DMS 273 (cell line): Measurements from ENCODE around the gene A2ML1.
A peak's percentile ranks its signal among the peaks of the same experiment; 100 is the strongest.
"Not testable (repeated sequence)": the region's sequence is repeated elsewhere in the genome, so short reads cannot be mapped to it uniquely, and the experiment has no call there.

Source experiments
- DNase-seq: peaks from one replicate; lab custom pipeline; 2025; ENCODE audit not compliant: unreplicated experiment; lab: John Stamatoyannopoulos, UW

The A2ML1 gene

GRCh38 chr12:8816448-8817050 is 5.9 kb upstream of the A2ML1 start:
- DNase-seq, result no peak

GRCh38 chr12:8817856-8818255 is 4.6 kb upstream of the A2ML1 start:
- no peak for DNase-seq

- no peak for DNase-seq
These were observed 3.9 kb upstream of the A2ML1 start for GRCh38 chr12:8818526-8818925.

DNA sequence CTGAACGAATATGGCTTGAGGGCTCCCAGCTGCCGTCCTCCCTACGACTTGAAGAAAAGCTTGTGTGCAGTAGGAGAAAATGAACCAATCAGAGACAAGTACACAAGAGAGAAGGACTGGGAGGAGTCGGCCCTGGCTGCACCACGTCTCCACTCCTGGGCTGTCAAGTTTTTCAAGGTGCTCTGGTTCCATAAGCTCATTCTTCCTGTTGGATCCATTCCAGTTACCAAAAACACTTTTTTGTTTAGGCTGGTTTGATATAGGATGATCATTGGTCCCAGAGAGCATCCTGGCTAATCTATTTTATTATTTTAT is 2.8 kb upstream of the A2ML1 start:
- DNase-seq, result no peak

DNA sequence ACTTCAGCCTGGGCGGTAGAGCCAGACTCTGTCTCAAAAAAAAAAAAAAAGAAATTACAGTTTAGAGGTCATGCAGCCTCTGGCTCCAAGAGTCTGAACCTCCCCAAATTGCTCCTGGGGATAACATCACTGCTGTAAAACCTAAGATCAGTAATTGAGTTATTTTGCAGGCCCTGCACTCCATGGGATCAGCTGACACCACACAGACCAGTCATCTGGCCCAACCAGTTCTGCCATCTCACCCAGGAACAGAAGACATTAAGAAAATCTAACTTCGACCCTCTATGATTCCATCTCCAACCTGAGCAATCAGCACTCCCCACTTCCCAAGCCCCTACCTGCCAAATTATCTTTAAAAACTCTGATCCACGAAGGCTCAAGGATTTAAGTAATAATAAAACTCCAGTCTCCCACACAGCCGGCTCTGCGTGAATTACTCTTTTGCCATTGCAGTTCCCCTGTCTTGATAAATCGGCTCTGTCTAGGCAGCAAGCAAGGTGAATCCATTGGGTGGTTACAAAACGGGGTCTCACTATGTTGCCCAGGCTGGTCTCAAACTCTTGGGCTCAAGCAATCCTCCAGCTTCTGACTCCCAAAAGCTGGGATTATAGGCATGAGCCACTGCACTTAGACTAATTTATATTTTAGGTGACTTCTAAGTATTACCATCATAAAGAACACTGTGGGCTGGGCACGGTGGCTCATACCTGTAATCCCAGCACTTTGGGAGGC is 1.6 kb upstream of the A2ML1 start:
- not testable (repeated sequence) for DNase-seq

GRCh38 chr12:8821591-8821990 is 830 bp upstream of the A2ML1 start:
- DNase-seq, result no peak

DNA sequence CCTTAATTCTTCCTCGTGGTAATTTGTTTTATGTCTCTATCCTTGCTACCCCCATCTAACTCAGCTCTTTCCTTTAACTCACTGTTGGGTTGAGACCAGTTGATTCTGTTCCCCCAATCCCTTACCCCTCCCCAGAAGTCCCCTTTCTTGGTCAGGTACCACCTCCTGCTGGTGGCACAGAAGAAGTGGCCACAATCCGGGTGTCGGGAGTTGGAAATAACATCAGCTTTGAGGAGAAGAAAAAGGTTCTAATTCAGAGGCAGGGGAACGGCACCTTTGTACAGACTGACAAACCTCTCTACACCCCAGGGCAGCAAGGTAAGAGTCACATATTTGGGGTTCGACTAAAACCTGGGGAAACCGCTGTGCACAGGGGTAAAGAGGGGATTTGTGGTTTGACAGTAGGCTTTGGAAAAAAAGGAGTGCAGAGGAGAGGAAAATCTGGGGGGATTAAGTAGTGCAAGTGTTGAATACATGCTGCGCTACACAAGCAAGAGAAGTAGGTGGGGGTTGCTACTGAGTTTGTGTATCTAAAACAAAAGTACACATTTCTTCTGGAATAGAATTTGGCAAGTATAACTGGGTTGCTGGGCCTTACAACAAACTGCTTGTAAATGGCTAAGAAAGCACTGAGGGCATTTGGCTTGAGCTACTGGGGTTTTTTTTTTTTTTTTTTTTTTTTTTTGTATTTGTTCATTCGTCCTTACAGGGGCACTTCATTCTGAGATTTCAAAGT is 1.3 kb downstream of the A2ML1 start:
- peak; percentile 48 for DNase-seq

GRCh38 chr12:8827551-8828256 is 5.3 kb downstream of the A2ML1 start:
- DNase-seq, result no peak

- no peak for DNase-seq
These were observed 6.1 kb downstream of the A2ML1 start for GRCh38 chr12:8828257-8829124.

GRCh38 chr12:8829125-8829518 is 6.7 kb downstream of the A2ML1 start:
- DNase-seq, result no peak

- no peak for DNase-seq
These were observed 7.2 kb downstream of the A2ML1 start for GRCh38 chr12:8829621-8830020.

GRCh38 chr12:8831116-8831515 is 8.7 kb downstream of the A2ML1 start:
- DNase-seq, result no peak

- DNase-seq, result no peak
These were observed 10.1 kb downstream of the A2ML1 start for GRCh38 chr12:8832500-8832899.

GRCh38 chr12:8834230-8834629 is 11.8 kb downstream of the A2ML1 start:
- DNase-seq, result no peak

DNA sequence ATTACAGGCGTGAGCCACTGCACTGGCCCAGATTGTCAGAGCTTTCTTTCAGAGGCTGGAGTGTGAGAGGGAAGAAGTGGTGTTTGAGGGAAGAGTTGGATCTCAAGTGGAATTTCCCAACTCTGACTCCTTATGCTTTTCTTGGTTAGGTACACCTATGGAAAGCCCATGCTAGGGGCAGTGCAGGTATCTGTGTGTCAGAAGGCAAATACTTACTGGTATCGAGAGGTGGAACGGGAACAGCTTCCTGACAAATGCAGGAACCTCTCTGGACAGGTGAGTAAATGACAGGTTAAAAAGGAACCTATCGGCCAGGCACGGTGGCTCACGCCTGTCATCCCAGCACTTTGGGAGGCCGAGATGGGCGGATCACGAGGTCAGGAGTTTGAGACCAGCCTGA is 14.9 kb downstream of the A2ML1 start:
- DNase-seq, result no peak

- no peak for DNase-seq
These were observed 17.9 kb downstream of the A2ML1 start for GRCh38 chr12:8840321-8840720.

DNA sequence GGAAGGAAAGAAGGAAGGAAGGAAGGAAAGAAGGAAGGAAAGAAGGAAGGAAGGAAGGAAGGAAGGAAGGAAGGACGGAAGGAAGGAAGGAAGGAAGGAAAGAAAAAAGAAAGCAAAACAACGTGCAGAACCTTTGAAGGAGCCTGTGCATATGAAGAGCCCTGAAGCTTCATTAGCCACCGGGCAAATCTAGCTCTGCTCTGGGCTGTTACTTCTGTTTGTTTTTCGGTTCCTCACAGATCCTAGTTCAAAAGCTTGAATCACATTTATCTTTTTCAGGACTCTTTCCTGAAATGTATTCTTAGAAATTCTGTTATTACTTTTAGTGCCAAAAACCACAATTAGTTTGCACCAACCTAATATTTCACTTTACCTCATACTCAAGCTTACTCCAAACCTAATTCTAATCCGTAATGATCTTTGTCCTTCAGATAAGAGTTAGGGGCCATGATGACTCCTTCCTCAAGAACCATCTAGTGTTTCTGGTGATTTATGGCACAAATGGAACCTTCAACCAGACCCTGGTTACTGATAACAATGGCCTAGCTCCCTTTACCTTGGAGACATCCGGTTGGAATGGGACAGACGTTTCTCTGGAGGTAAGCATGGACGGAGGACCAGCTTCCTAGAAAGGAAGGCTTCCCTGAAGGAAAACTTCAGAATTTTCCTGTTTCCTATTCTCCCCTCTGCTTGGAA is 18.7 kb downstream of the A2ML1 start:
- no peak for DNase-seq

- no peak for DNase-seq
These were observed 19.4 kb downstream of the A2ML1 start for GRCh38 chr12:8841778-8842177.

- peak; percentile 9 for DNase-seq
These were observed 22.2 kb downstream of the A2ML1 start for GRCh38 chr12:8844665-8845064.

- no peak for DNase-seq
These were observed 23.9 kb downstream of the A2ML1 start for GRCh38 chr12:8846305-8846704.
